GM18498 (cell line): ENCODE measurements around the gene GRAP.

Experiments
- ATAC-seq: cut with Tn5 transposase; IDR thresholded peaks from one replicate; pipeline ENCODE4 v1.9.1; 2021; ENCODE audit warnings: mild to moderate bottlenecking, moderate library complexity; ENCODE audit not compliant: unreplicated experiment

The GRAP gene

GRCh38 chr17:18987230-18987610 lies 59.5 kb downstream of the GRAP start:
- no peak for ATAC-seq

- ATAC-seq = no peak
These were observed 60.1 kb downstream of the GRAP start for GRCh38 chr17:18986541-18987229.

GRCh38 chr17:18985475-18985874 lies 61.3 kb downstream of the GRAP start:
- ATAC-seq = no peak

- no peak for ATAC-seq
These were observed 62.3 kb downstream of the GRAP start for GRCh38 chr17:18984273-18985114.

- no peak for ATAC-seq
These were observed 64.9 kb downstream of the GRAP start for GRCh38 chr17:18981642-18982424.

- no peak for ATAC-seq
These were observed 65.5 kb downstream of the GRAP start for GRCh38 chr17:18981335-18981641.

- ATAC-seq = no peak
These were observed 65.9 kb downstream of the GRAP start for GRCh38 chr17:18980682-18981334.

GRCh38 chr17:18978655-18979054 lies 68.1 kb downstream of the GRAP start:
- no peak for ATAC-seq

- ATAC-seq = no peak
These were observed 68.7 kb downstream of the GRAP start for GRCh38 chr17:18978050-18978449.

GRCh38 chr17:18977646-18978045 lies 69.1 kb downstream of the GRAP start:
- ATAC-seq = no peak

GRCh38 chr17:18977021-18977420 lies 69.7 kb downstream of the GRAP start:
- no peak for ATAC-seq

- ATAC-seq = no peak
These were observed 70.6 kb downstream of the GRAP start for GRCh38 chr17:18976201-18976600.

- no peak for ATAC-seq
These were observed 71.2 kb downstream of the GRAP start for GRCh38 chr17:18975597-18975996.

GRCh38 chr17:18974407-18975149 lies 72.2 kb downstream of the GRAP start:
- ATAC-seq = no peak

GRCh38 chr17:18971801-18972200 lies 75.0 kb downstream of the GRAP start:
- ATAC-seq = no peak
